H4 (cell line): Measurements from ENCODE around the gene PLIN5. TPM values are rescaled to one million over a fixed set of nuclear protein-coding genes. Genes with fewer than 3 reads are reported as not detected.

Source experiments
- DNase-seq: peaks from one replicate; pipeline ENCODE4 v3.0.0-alpha.2; 2015; ENCODE audit warnings: low spot score
- total RNA-seq: library from RNA; depleted of rRNA; stranded (reverse); fragments of >200 nt; shearing (Covaris generic); gene quantifications from 2 replicates; pipeline ENCODE4 v1.2.3, GENCODE V29; 2014; rRNA removed

The PLIN5 gene
- total RNA-seq, 1 experiment from 2014 or later, result 0.25 TPM

DNA sequence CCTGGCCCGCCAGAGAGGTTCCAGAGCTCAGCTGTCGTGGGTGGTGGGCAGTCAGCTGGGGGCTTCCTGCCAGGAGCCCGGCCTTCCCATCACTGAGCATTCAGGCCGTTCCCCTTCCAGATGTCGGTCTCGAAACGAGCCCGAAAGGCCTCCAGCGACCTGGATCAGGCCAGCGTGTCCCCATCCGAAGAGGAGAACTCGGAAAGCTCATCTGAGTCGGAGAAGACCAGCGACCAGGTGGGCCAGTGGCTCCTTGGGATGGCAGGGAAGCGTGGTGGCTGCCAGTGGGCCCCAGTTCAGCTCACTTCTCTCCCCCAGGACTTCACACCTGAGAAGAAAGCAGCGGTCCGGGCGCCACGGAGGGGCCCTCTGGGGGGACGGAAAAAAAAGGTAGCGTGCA lies 43.6 kb downstream of the PLIN5 start:
- no peak for DNase-seq

DNA sequence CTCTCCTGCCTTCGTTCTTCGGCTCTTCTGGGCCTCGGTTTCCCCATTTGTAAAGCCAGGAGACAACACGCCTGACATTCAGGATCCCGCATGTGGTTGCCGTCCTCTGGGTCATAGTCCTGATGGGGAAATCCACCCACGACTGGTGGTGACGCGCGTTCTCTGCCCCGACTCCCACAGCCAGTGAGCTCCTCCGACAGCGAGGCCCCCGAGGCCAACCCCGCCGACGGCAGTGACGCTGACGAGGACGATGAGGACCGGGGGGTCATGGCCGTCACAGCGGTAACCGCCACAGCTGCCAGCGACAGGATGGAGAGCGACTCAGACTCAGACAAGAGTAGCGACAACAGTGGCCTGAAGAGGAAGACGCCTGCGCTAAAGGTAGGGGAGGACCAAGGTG lies 46.5 kb downstream of the PLIN5 start:
- no peak for DNase-seq

DNA sequence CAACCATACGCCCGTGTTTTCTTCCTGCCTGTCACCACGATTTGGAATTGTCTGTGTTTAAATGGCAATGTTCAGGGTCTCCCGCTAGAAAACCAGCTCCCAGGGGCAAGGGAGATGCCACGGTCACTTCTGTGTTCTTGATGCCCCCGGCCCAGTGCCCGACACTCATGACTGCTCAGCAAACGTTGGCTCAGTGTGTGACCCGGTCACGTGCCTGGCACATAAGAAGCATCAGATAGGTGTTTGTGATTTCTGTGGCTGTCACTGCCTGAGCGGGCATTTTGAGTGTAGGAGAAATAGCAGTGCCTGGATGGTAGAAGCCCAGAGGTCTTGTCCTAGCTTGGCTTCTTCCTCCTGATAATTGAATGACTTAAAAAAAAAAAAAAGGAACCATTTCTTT lies 47.5 kb downstream of the PLIN5 start:
- DNase-seq, result no peak

GRCh38 chr19:4483385-4483784 lies 51.6 kb downstream of the PLIN5 start:
- DNase-seq, result no peak

DNA sequence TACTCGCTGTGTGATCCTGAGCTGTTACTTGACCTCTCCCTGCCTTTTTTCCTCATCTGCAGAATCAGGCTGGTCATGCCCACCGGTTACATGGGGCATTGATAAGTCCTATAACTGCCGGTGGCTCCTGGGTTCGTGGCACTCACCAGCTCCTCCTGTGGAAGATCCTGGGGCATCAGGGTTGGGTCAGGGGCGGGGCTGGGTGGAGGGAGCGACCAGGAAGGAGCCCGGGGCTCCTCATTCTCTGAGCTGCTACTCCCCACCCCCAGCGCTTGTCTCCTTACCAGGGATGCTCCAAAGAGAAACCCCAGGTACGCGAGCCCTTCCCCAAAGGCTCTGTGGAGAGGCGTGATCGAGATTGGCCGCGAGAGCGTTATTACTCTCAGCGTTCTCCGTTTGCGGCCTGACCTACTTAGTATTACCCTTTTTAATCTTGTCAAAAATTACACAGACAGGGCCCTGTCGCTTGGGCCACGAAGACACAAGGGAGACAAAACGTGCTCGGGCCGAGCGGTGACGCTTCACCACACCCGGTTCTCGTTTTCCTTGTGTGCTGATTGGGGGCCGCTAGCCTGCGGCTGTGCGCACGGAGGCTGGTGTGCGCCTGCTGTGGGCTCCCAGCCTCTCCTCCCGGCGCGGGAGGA lies 52.2 kb downstream of the PLIN5 start:
- no peak for DNase-seq

- no peak for DNase-seq
Measured at GRCh38 chr19:4477034-4477801, 57.8 kb downstream of the PLIN5 start.

GRCh38 chr19:4474514-4475022 lies 60.5 kb downstream of the PLIN5 start:
- no peak for DNase-seq

GRCh38 chr19:4473763-4474513 lies 61.1 kb downstream of the PLIN5 start:
- no peak for DNase-seq

DNA sequence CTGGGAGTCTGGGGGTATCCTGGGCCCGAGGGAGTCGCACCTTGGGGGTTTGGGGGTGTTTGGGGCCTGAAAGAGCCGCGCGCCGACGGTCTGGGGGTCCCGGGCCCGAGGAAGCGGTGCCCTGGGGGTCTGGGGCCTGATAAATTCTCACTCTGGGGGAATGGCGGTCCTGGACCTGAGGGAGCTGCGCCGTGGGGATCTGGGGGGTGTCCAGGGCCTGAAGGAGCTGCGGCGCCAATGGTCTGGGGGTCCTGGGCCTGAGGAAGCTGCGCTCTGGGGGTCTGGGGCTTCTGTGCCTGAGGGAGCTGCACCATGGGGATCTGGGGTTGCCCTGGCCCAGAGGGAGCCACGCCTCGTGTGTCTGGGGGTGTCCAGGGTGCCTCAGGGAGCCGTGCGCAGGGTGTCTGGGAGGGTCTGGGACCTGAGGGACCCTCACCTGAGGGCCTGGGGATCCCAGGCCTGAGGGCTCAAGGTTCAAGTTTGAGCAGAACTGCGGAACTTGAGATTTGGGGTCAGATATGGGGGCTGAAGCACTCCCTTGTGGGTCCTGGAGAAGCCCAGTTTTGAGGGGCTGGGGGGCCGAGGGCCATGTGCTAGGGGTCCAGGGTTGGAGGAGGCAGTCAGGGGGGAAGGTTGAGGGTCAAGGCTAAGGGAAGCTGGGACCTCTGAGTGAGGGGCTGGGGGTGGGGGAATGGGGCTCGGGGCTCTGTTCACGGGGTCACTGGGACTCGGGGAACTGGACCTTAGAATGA lies 61.8 kb downstream of the PLIN5 start:
- no peak for DNase-seq

Other genes with a start within 250 kb of the PLIN5 start
- not detected in 2 replicates for gene TMIGD2, start 232.8 kb downstream of the PLIN5 start, total RNA-seq
- 19.0 and 26.7 TPM in 2 replicates for gene FSD1, start 230.6 kb downstream of the PLIN5 start, total RNA-seq
- gene STAP2, start 196.4 kb downstream of the PLIN5 start, total RNA-seq, result 0.19 and 0.78 TPM in 2 replicates
- gene MPND, start 191.7 kb downstream of the PLIN5 start, total RNA-seq, result 1.7 and 2.9 TPM in 2 replicates
- 34.1 TPM in 2 replicates for gene SH3GL1, start 134.7 kb downstream of the PLIN5 start, total RNA-seq
- gene CHAF1A, start 132.6 kb downstream of the PLIN5 start, total RNA-seq, result 18.6 and 19.0 TPM in 2 replicates
- gene UBXN6, start 77.4 kb downstream of the PLIN5 start, total RNA-seq, result 90.1 and 114 TPM in 2 replicates
- gene HDGFL2, start 62.9 kb downstream of the PLIN5 start, total RNA-seq, result 22.0 and 34.2 TPM in 2 replicates
- 0.75 and 1.4 TPM in 2 replicates for gene PLIN4, start 16.7 kb downstream of the PLIN5 start, total RNA-seq
- gene LRG1, start 4.8 kb upstream of the PLIN5 start, total RNA-seq, result 0.29 and 0.43 TPM in 2 replicates
- 7.5 and 8.4 TPM in 2 replicates for gene SEMA6B, start 24.5 kb upstream of the PLIN5 start, total RNA-seq
- 2.7 and 2.8 TPM in 2 replicates for gene TNFAIP8L1, start 104.3 kb upstream of the PLIN5 start, total RNA-seq
- gene MYDGF, start 135.1 kb upstream of the PLIN5 start, total RNA-seq, result 165 and 192 TPM in 2 replicates
- gene DPP9, start 188.6 kb upstream of the PLIN5 start, total RNA-seq, result 27.7 and 47.5 TPM in 2 replicates